K562 (cell line): ENCODE data around the gene EML1.

Experiments
- BACH1 ChIP-seq: fragments of 200-800 bp; sonication (Bioruptor generic); IDR thresholded peaks from 2 replicates; pipeline ENCODE4 v1.6.1; 2016; ENCODE audit warnings: missing genetic modification characterization, missing compliant biosample characterization
- EZH2 ChIP-seq: IDR thresholded peaks from 2 replicates; pipeline ENCODE4 v1.6.1; 2012; ENCODE audit warnings: low read depth, mild to moderate bottlenecking, inconsistent platforms, low read length, borderline replicate concordance
- GTF2F1 ChIP-seq: IDR thresholded peaks from 2 replicates; pipeline ENCODE4 v1.6.1; 2011; ENCODE audit warnings: low read depth, low read length, improper control_type of control experiment
- POLR2A ChIP-seq: fragments of 450-650 bp; conservative IDR thresholded peaks from 2 replicates; pipeline ENCODE4 v1.6.1; 2016
- POLR2AphosphoS5 ChIP-seq: IDR thresholded peaks from 2 replicates; pipeline ENCODE4 v1.6.1; 2011; ENCODE audit warnings: mild to moderate bottlenecking, low read depth, low read length, moderate library complexity; ENCODE audit not compliant: control insufficient read depth, insufficient read depth
- SIN3A ChIP-seq, 2 experiments: fragments of 150-350 bp in 1 of 2; IDR thresholded peaks; 2 replicates each; pipeline ENCODE4 v1.6.1; 2011 to 2016; ENCODE audit warnings: borderline replicate concordance in 2 of 2, low read depth in 2 of 2, low read length in 2 of 2, mild to moderate bottlenecking in 2 of 2, moderate library complexity in 2 of 2; ENCODE audit not compliant: control insufficient read depth in 1 of 2
- SMAD4 ChIP-seq: fragments of 250-450 bp; sonication (Bioruptor Pico); conservative IDR thresholded peaks from 2 replicates; pipeline ENCODE4 v1.8.0; 2021; ENCODE audit warnings: inconsistent platforms, mild to moderate bottlenecking, moderate library complexity
- TBL1XR1 ChIP-seq, 2 experiments: IDR thresholded peaks; 2 replicates each; pipeline ENCODE4 v1.6.1; 2012; ENCODE audit warnings: improper control_type of control experiment in 2 of 2, low read length in 2 of 2, mild to moderate bottlenecking in 1 of 2
- ZNF274 ChIP-seq: IDR thresholded peaks from 2 replicates; pipeline ENCODE4 v1.6.1; 2011; ENCODE audit warnings: low read depth, mild to moderate bottlenecking, low read length, moderate library complexity, borderline replicate concordance
- ZNF668 ChIP-seq: fragments of 250-450 bp; sonication (Bioruptor Pico); IDR thresholded peaks from 2 replicates; pipeline ENCODE4 v1.8.0; 2022; ENCODE audit warnings: mild to moderate bottlenecking, inconsistent platforms
- ZSCAN29 ChIP-seq: fragments of 450-650 bp; IDR thresholded peaks from 2 replicates; pipeline ENCODE4 v1.6.1; 2017
- TF ChIP-seq, protein P1 (sequence below): conservative IDR thresholded peaks from 2 replicates; pipeline ENCODE4 v1.6.1; 2011; ENCODE audit warnings: low read depth, mild to moderate bottlenecking, low read length; ENCODE audit not compliant: control insufficient read depth
- TF ChIP-seq, protein P2 (sequence below), 3 experiments: IDR thresholded peaks in 2 of 3; conservative IDR thresholded peaks in 1 of 3; 2 replicates each; pipeline ENCODE4 v1.5.1; 2011 to 2012; ENCODE audit warnings: low read length in 3 of 3, mild to moderate bottlenecking in 3 of 3, control low read depth in 2 of 3, improper control_type of control experiment in 1 of 3, inconsistent platforms in 1 of 3, low read depth in 1 of 3, mixed read lengths in 1 of 3, moderate library complexity in 1 of 3; ENCODE audit not compliant: insufficient read depth in 2 of 3

DNA sequence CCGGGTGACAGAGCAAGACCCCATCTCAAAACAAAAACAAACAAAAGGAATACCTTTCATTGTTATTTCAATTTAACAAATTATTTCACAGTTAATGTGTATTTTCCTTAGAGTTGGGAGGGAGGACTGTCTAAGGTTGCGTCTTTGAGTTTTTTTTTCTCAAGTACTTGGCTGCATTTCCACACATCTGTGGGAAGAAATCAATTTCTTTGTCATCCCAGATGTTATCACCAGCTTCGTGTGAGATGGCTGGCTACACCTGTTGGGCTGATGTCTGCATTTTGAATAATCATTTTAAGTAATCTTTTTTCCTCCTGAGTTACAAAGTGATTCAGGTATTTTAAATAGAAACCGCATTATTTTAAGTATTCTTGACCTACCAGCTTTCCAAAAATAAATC, 59.4 kb downstream of the EML1 start:
- TF ChIP-seq ZSCAN29 (no peak), SIN3A (IDR thresholded peaks at IDR 0.05; ENCODE audit: borderline replicate concordance in 2 of 2, control insufficient read depth in 1 of 2, low read depth in 2 of 2, low read length in 2 of 2) (no peak), POLR2A (no peak), SMAD4 (CRISPR knock-in tag) (no peak), TBL1XR1 (IDR thresholded peaks at IDR 0.05; ENCODE audit: low read length in 2 of 2) (no peak), EZH2 (no peak), POLR2AphosphoS5 (no peak), ZNF274 (no peak), GTF2F1 (no peak), ZNF668 (CRISPR knock-in tag) (no peak), BACH1 (tag) (no peak)
- TF ChIP-seq, protein P1, sequence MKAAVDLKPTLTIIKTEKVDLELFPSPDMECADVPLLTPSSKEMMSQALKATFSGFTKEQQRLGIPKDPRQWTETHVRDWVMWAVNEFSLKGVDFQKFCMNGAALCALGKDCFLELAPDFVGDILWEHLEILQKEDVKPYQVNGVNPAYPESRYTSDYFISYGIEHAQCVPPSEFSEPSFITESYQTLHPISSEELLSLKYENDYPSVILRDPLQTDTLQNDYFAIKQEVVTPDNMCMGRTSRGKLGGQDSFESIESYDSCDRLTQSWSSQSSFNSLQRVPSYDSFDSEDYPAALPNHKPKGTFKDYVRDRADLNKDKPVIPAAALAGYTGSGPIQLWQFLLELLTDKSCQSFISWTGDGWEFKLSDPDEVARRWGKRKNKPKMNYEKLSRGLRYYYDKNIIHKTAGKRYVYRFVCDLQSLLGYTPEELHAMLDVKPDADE = no peak
- TF ChIP-seq, protein P2, sequence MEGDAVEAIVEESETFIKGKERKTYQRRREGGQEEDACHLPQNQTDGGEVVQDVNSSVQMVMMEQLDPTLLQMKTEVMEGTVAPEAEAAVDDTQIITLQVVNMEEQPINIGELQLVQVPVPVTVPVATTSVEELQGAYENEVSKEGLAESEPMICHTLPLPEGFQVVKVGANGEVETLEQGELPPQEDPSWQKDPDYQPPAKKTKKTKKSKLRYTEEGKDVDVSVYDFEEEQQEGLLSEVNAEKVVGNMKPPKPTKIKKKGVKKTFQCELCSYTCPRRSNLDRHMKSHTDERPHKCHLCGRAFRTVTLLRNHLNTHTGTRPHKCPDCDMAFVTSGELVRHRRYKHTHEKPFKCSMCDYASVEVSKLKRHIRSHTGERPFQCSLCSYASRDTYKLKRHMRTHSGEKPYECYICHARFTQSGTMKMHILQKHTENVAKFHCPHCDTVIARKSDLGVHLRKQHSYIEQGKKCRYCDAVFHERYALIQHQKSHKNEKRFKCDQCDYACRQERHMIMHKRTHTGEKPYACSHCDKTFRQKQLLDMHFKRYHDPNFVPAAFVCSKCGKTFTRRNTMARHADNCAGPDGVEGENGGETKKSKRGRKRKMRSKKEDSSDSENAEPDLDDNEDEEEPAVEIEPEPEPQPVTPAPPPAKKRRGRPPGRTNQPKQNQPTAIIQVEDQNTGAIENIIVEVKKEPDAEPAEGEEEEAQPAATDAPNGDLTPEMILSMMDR (IDR thresholded peaks at IDR 0.05 in 2 of 3, conservative IDR thresholded peaks at IDR 0.05 in 1 of 3; ENCODE audit: insufficient read depth in 2 of 3, low read depth in 1 of 3, low read length in 3 of 3) = no peak
